GM19238 (cell line): ENCODE measurements around the gene UNC50.
A peak's percentile ranks its signal among the peaks of the same experiment; 100 is the strongest.

Experiments
- DNase-seq: peaks from one replicate; pipeline ENCODE4 v3.0.0; 2011; ENCODE audit warnings: low spot score; ENCODE audit not compliant: insufficient read length

The UNC50 gene, protein sequence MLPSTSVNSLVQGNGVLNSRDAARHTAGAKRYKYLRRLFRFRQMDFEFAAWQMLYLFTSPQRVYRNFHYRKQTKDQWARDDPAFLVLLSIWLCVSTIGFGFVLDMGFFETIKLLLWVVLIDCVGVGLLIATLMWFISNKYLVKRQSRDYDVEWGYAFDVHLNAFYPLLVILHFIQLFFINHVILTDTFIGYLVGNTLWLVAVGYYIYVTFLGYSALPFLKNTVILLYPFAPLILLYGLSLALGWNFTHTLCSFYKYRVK

GRCh38 chr2:98608116-98608961 lies at the start of gene UNC50, which contains the start of gene COA5:
Gene UNC50, plus strand, starts transcription at chr2:98608589. Its CDS starts 1,171 bp downstream, at chr2:98609760.
Gene COA5, minus strand, starts transcription at chr2:98608512. Its CDS starts 107 bp downstream, at chr2:98608405.
- DNase-seq = peak; percentile 94

- DNase-seq = no peak
These were observed 49.4 kb upstream of the UNC50 start for GRCh38 chr2:98558852-98559530.

GRCh38 chr2:98559581-98559980 lies 48.8 kb upstream of the UNC50 start:
- no peak for DNase-seq

GRCh38 chr2:98560256-98560771 lies 48.1 kb upstream of the UNC50 start:
- DNase-seq = no peak

- DNase-seq = no peak
These were observed 47.4 kb upstream of the UNC50 start for GRCh38 chr2:98561018-98561417.

DNA sequence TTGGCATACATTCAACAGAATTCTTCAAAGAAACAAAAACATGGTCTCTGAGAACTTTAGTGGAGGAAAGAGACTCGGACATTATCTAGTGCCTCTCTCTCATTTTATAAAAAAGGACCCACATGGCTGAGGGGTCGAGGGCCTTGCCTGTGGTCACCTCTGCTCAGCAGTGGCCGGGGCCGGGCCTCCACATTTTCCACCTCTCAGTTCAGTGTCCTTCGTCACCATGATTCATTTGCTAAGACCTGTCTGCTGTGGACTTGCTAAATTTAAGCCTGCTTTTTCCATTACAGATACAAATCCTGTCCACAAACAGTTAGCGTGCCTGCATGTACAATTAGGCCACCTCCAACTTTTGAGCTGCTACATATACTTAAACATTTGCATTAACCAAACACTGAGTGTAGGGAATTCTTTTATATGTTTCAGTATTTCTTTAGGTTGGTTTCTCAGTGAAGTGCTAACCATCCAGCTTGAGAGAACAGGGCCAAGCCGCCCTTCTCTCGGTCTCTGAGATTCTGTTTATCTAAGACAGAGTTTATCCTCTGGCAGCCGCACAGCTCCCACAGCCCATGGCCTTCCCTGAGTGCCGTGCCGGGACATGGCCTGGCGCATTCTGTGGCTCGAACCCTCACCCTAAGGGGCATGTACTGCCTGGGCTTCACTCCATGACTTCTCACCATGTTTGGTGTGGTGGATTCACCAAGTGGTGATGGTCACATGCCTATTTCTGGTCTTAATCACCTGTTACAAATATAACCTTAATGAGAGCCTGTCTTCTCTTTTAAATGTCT lies 46.3 kb upstream of the UNC50 start:
- no peak for DNase-seq

DNA sequence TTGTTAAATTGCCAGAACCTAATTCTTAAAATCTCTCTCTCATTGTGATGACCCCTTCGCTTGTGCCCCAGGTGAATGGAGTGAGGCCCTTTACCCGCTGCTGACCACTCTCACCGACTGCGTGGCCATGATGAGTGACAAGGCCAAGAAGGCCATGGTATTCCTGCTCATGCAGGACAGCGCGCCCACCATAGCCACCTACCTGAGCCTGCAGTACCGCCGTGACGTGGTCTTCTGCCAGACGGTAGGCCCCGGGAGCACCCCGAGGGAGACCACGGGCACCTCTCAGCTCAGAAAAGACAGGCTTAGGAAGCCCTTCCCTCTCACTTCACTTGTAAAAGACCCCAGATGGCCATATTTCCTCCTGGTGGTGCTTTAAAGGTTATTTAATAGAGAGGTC lies 45.0 kb upstream of the UNC50 start:
- no peak for DNase-seq

- DNase-seq = no peak
These were observed 43.8 kb upstream of the UNC50 start for GRCh38 chr2:98564541-98565132.

- DNase-seq = no peak
These were observed 43.0 kb upstream of the UNC50 start for GRCh38 chr2:98565286-98565860.

DNA sequence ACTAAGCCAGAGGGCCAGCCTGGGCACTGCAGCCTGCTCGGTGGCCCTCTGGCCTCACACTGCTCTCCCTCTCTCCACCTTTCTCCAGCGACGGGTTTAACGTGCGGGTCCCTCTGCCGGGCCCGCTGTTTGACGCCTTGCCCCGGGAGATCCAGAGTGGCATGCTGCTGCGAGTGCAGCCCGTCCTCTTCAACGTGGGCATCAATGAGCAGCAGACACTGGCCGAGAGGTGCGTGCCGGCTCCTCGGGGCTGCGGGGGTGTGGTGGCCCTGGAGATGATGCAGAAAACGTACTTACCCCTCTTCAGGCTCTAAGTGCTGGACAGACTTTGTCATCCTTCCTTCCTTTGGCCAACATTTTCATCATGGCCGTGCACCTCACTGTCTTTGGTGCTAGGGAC lies 42.4 kb upstream of the UNC50 start:
- no peak for DNase-seq

DNA sequence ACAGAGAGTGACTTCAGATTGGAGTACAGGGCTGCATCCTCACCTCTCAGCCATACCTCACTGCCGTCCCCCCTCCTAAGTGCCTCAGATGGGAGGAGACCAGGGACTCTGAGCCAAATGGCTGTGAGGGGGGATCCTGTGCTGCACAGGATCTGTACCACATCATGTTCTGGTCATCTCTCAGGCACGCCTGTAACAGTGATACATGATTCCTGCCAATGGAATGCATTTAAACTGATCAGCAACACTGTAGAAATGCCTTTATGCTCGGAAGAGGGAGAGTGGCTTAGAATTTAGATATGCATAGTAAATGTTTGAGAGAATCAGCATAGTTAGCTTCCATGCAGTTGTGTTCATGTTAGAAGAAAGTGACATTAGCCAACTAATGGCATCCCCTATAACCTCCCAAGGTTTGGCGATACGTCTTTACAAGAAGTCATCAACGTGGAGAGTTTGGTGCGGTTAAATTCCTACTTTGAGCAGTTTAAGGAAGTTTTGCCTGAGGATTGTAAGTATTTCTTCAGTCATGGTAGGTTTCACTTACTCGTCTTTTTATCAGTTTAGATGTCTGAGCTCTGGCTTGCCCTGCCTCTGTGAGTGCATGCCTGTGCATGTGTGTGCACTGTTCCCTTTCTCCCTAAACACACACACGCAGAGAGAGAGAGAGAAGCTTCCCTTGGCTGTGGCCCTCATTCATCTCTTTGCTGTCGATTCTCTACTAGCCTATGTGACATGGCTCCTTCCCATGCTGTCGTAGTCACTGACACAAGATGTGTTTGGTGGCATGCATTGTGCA lies 40.0 kb upstream of the UNC50 start:
- no peak for DNase-seq

DNA sequence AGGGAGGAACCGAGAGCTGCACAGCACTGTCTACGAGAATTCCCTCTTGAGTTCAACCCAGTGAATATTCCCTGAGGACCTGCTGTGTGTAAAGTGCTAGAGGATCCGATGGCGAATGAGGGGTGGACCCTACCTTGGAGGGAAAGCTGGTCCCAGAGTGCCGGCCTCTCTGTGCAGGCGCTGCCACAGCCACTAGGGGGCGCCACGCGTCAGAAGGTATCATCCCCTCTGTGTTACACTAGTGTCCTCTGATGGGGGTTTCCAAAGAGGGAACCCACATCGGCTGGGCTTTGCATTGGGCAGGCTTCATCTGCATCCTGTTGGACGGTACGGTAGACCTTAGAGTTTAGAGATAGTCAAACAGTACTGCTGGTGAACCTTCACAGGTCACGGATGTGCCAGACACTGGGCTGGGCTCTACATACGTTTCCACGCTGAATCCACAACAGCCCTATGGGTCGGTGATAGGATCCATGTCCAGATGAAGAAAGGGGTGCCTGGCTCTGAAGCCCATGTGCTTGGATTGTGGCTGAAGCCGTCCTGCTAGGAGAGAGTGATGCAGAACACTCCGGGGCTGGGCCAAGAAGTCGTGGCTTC lies 39.1 kb upstream of the UNC50 start:
- peak; percentile 61 for DNase-seq

GRCh38 chr2:98569915-98570314 lies 38.5 kb upstream of the UNC50 start:
- DNase-seq = no peak

DNA sequence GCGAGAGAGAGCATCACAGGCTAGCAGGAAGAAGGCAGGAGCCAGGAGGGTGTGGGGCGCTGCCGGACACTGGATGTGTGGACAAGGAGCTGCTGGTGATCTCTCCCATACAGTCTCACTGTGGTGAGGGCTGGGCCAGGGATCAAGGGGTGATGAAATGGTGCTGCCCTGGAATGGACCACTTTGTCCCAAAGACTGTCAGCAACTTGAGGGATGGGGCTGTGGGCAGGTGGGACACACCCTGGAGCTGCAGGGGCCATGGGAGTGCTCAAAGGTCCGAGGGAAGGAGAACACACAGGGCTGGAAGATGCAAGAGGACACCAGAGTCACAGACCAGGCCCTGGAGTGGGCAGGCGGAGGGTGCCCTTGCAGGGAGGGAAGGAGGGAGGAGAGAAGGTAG lies 38.0 kb upstream of the UNC50 start:
- no peak for DNase-seq

- no peak for DNase-seq
These were observed 37.2 kb upstream of the UNC50 start for GRCh38 chr2:98571121-98571701.

- no peak for DNase-seq
These were observed 36.6 kb upstream of the UNC50 start for GRCh38 chr2:98571796-98572195.

DNA sequence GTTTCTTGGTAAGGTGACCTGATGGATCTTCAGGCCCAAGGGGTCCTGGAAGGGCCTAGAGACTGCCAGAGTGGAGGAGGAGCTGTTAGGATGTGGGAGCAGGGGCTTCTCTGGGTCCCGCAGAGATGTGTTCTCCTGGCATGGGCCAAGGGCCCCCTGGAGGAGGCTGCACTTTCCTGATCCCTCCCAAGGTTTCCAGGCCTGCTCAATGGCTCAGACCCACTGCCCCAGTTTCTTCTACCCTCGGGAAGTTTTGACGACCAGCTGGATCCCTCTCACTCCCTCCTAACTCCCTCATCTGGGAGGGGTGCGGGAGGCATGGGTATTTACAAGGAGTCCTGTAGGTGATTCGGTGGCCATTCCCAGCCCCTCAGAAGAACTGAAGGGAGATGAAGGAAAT lies 36.2 kb upstream of the UNC50 start:
- no peak for DNase-seq

- no peak for DNase-seq
These were observed 35.7 kb upstream of the UNC50 start for GRCh38 chr2:98572676-98573075.

DNA sequence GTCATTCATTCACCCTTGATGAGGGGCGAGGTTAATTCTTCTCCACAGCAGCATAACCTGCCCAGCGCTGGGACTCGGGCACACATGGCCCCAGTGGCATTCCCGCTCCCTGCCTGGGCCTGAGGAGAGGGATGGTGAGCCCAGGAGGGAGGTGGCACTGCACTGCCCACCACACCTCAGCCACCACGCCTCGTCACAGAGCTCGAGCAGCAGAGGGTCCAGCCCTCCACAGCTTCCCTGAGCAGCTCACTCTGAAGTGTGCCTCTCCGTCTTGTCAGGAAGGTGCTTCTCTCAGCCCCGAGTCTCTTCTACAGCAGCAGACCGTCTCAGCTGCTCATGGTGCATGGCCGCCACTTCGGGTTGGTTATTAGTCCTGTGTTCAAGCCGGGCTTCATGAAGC lies 35.0 kb upstream of the UNC50 start:
- DNase-seq = no peak
